ENCODE measurements around the gene HOXC5.
"Not testable (repeated sequence)": the region's sequence is repeated elsewhere in the genome, so short reads cannot be mapped to it uniquely, and the experiment has no call there.

The HOXC5 gene

DNA sequence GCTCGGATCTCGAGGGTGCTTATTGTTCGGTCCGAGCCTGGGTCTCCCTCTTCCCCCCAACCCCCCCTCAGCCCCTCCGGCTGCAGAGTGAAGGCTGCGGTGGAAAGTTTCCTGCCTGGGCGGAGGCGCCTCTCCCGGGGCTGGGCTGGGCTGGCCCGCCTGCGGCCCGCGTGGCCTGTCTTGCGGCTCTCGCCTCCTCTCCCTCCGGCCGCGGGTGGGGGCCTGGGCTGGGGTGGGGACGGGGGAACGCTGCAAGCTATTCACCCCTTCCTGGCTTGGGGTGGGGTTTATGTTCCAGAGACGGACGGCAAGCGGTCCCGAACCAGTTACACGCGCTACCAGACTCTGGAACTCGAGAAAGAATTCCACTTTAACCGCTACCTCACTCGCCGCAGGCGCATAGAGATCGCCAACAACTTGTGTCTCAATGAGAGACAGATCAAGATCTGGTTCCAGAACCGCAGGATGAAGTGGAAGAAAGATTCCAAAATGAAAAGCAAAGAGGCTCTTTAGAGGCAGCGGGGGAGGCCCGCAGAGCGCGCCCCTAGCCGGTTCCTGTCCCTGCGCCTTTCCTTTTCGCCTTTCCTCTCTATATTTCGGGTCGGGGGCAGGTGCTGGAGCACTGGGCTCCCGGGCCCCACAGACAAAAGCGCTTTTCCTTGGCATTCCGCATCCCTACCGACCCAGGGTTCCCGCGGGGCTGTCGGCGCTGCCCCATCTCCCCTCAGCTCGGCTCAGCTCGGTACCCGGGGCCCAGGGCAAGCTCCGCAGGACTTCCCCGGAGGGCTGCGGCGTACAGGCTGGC is 1.3 kb downstream of the HOXC5 start:
- no peak for DNase-seq (ENCODE audit: low spot score)

DNA sequence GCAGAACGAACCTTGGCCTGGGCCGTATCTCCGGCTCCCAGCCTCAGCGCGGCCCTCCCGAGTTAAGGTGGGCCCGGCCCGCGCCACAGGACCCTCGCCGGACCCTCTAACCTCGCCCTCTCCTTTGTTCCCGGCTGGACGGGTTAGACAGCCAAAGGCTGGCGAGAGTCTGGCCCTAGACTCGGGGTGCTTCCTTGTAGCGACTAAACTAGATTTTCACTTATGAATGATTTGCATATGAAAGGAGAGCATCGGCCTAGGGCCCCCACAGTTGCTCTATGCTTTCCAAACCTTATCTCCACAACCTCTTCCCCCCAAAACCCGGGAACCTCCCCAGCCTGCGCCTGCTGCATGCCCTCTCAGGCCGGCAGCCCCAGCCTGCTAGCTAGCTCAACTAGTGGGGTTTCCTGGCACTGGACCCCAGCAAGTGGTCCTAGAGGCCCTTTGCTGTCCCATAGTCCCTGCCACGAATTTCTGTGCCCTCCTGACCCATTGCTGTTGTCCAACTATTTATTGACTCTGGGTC is 2.0 kb downstream of the HOXC5 start:
- DNase-seq (ENCODE audit: low spot score), result no peak

DNA sequence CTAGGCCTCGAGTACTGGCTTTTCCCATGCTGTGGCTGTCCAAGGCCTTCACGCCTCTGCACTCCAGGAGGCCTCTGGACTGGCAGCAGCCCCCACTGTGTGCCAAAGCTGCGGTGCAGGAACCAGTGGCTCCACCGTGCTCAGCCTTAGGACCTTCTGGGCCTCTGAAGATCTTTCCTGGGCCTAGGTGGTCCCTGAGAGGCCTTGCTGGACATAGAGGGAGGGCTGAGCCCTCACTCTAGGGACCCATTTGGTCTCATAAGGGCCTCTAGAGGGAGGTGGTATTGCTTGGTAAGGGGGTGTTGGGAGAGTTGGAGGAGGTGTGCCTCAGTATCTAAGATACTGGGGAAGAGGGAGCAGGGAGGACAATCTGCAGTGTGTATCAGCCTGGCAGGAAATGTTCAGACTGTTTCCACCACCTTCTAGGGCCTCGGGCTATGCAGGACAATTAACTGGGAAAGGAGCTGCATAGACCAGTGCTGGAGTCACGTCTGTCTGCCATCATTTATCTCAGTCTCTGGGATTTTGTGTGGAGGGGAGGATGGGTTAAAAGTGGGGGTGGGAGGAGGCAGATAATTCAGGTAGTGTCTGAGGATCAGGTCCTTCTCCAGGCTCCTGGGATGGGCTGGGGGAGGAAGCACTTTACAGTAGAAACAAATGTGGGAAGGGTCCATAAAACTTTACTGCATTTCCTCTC is 2.9 kb downstream of the HOXC5 start:
- no peak for DNase-seq (ENCODE audit: low spot score)

DNA sequence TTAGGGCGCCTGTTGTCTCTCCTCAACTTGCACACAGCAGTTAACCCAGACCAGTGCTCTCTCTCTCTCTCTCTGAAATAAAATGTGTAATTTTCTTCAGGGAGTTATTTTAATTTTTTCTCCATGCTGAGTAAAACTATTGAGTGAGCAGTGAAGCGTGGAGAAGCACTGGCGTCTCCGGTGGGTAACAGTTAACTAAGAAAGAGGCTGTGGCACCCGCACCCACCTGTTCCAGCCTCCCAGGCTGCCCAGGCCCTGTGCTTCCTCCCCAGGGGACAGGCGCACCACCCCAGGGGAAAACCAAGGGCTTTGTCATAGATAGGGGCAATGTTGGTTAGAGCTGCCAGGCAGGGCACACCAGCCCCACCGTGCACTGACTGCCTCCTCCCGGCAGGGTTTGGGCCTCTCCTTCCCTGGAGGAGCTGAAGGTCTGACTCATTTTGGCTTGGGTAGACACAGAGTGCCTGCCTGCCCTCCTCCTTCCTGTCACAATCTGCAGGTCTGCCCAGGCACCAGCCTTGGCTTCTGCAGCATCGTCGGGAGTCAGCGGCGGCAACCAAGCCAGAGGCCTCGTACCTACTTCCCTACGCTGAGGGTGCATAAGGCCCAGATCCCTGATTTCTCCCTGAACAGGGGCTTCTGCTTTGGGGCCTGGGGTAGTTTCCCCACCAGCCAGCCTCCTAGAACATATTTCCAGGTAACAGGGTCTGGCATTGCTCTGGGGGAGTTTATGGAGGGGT is 3.9 kb downstream of the HOXC5 start:
- no peak for DNase-seq (ENCODE audit: low spot score)

DNA sequence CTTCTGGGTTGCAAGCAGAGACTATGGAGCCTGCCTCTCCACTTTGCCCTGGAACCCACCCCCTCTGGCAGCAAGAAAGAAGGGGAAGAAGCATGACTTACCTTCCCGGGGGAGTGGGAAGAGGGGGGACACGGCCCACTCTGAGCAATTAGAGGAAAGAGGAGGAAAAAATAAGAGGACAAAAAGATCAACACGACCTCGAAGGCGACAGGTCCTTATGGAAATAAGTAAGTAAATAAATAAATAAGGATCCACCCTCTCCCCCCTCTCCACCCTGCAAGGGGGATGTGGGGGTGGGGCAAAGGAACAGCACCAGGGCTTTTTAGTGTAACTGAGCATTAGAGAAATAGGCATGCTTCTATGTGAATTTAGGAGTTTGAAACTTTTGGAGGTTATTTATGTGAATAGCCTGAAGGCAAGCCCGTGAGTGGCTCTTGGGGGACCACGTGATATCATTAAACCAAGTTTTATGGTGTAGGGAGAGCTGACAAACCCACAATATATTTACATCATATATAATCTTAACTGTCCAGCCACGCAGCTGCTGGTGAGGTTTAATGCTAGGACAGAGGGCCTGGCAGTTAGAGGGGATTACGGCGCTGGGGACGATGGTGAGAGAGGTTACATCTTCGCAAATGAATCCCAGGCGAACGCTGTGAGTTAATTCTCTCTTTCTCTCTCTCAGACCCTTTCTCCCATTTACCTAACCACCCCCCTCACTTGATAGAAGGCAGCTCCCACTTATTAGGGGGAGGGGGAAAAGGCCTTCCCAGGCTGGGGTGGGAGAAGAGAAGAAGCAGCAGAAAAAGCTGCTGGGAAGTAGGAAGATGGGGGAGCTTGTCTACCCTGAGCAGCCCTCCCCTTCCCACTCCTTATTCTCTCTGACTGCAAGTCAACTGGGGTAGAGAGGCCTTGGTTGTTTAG is 4.8 kb downstream of the HOXC5 start:
- no peak for DNase-seq (ENCODE audit: low spot score)

DNA sequence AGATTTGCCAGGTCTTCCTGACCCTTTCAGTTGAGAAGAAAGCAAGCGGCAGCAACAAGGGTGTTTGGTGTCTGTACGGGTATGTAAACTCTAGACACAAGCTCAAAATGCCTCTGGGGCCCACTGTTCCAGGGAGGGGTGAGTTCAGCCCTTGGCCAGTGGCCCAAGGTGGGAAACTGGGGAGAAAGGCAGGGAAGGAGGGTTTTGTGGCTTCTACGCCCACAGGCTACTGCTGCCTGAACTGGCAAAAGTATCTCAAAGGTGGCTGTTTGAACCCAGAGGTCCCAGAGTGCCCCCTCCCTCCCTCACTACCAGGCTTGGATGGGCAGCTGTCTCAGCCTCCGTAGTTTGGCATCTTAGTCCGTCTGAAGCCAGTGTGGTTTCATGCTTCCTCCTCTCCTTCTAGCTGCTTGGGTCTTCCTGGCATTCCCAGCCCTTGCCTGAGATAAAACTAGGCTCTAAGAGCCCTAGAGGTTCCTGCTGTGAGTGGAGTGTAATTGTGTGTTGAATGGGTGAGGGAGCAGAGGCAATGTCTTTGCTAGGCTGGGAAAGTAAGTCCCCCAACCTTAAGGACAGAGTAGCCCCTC is 5.5 kb downstream of the HOXC5 start:
- DNase-seq (ENCODE audit: low spot score), result no peak

DNA sequence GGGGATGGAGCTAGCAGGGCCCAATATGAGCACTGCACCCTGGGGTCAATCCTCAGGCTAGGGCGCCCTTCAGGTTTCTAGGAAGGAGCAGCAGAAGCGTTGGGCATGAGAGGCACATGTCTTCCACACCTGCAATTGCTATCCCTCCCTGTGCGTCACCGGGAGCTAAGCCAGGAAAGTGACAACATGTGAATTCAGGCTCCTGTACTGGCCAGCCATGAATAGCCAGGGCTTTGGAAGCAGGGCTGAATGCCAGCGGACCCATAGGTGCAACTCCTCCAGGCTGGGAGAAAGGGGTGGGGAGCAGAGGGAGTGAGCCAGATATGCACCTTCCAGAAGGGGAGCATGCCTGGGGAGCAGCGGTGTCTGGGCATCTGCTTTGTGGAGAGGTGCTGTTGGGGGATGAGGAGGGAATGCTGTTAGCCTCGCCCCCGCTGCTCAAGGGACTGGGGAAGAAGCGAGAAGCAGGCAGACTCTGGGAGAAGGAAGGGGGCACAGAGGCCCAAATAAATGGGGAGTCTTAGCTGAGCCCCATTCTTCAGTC is 6.1 kb downstream of the HOXC5 start:
- no peak for DNase-seq (ENCODE audit: low spot score)

DNA sequence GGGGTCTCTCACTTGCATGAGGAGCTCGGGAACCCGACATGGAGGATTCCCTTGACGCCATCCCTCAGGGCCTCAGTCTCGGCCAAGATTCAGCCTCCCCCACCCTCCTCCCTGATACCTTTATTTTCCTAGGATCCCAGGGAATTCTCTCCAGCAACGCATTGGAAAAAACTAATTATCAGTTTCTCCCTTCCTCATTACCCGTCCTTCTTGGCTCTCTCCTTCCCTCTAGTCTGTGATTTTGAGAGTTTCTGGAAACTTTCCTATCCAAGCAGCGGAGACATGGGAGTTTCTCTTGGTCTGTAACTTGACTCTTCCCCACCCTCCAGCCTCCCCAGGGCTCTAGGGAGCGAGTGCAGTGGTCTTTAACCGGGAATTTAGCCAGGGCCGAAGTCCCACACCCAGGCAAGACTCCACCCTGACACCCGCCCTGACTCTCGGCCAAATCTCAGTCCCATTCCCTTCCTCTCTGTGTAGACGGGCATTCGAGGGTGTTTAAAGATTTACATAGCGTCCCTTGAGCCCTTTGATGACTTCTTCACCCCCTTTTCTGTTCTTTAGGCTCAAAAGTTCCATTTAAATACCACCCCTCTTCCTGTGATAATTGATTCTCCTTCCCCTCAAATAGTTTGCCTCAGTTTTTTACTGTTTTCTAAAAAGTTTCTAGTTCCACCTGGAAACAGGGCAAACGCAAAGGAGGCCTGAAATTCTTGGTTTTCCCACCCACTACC is 6.7 kb downstream of the HOXC5 start:
- no peak for DNase-seq (ENCODE audit: low spot score)

DNA sequence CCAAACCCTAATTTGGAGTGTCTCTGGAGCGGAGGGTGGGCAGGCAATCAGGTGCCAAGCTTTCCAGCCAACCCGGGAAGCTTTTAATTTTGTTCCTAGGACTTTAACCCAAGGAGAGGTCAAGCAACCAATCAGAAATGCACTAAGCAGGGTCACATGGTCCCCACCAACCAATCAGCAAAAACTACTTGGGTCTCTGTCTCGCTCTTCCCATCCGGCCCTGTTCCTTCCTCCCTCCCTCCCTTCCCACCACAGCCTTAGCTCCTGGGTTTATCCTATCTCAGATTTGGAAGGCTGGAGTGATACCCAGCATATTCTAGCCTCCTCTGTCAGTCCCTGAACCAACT is 7.3 kb downstream of the HOXC5 start:
- DNase-seq (ENCODE audit: low spot score), result no peak

DNA sequence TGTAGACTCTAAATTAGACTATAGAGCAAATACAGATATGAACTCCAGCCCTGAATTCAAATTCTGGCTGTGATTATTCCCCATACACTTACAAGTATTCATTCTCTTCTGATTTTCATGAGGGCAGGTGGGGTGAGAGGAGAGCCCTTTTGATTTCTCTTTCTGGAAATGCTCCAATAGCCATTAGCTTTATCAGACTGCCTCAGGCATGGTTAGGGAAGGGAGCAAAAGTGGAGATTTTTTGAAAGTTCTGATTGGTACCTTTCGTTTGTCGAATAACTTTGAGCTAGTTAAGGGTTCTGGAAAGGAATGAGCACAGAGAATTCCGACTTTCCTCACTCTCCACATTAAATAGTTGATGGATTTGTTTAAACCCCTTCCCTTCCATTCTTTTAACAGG is 7.8 kb downstream of the HOXC5 start:
- no peak for DNase-seq (ENCODE audit: low spot score)

DNA sequence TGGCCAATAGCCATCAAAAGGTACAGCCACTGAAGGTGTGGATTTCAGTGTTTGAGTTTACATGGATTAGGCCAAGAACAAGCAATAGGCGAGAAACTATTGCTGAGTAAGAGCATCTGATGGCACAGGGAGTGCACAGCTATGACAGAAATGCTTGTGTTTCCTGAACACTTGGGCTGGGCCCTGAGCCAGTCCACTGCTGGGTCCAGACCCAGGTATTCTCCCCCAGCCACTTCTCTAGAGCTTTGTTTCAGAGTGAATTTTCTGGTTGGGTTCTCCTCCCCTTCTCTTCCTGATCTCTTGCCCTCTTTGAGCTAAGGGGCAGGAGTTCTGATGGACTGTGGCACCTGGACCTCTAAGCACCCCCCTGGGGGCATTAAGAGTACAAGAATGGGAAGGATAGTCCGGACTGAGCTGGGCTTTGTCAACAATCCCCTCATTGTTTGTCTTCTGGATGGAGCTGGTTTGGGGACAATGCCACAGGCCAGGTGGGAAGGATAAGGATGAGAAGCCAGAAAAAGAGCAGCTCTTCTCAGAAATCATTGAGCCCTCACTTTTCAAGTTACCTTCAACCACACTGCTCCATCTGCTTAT is 8.3 kb downstream of the HOXC5 start:
- DNase-seq (ENCODE audit: low spot score), result no peak

DNA sequence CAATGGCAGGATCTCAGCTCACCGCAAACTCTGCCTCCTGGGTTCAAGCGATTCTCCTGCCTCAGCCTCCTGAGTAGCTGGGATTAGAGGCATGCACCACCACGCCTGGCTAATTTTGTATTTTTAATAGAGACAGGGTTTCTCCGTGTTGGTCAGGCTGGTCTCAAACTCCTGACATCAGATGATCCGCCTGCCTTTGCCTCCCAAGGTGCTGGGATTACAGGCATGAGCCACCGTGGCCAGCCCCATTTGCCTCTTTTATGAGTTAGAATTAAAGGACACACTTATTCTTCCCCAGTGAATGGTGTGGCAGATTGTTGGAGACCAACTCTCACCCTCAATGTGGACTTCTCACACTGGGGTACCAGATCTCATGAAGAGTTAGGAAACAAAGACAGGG is 9.2 kb downstream of the HOXC5 start:
- DNase-seq (ENCODE audit: low spot score), result not testable (repeated sequence)

DNA sequence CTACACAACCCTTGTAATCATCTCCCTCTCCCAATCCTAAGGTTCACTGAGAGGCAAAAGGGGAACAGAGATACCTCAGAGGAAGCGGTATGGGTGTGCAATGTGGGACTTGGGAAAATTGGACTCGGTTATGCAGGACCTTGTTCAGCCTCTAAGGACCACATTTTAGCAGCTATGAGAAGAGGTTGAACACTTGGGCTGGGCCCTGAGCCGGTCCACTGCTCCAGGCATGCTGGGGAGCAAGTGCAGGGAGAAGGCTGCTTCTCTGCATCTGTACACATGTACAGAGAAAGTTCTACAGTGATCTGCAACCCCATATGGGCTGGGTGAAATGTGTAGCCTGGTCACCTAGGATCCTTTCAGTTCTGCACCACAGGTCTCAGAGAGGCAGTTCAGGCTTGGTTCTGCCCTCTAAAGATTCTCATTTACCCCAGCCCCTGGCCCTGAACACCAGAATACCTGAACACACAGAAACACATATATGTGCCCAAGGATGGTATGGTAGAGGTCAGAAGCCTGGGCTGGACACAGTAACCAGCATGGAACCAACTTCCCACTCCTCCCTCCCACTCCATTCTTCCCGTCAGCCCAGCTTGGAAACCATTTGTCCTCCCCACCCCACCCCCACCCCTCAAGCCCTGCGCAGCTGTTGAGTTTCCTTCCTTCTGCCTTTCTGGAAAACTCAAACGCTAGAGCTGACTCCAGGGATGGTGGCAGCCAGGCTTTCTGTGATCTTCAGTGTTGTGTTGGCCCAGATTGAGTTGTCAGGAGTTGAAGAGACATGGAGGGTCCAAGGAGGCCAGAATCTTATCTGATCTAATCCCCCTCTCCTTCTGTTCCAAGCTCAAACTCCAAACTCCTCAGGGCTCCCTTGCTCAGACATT is 10.4 kb downstream of the HOXC5 start:
- DNase-seq (ENCODE audit: low spot score), result no peak

DNA sequence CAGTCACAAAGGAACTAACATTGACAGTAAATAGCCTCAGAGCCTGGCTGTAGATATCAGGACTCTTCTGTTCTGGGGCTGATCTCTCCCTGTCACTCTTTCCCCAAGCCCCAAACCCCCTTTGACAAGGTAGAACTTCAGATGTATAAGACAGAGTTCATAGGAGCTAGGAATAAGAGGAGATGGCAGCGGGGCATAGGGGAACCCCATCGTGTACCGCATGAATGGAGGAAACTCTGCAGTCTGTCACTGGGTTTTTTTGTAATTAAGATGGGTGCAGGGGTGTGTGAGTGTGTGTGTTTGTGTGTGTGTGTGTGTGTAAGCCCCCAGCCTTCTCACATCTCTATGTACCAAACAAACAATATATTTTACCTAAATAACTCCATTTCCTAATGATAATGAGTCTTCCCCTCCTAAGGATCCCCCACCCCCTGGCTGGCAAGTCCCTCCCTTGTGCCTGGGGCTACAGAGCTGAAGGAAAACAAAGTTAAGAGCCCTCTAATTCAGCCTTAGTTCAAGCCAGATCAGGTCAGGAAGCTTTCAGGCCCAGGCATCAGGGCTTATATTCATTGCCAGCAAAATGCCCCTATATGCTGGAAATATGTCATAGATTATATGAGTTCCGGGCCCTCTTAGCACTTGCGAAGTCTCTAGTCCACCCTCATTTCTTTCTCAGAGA is 11.7 kb downstream of the HOXC5 start:
- no peak for DNase-seq (ENCODE audit: low spot score)

DNA sequence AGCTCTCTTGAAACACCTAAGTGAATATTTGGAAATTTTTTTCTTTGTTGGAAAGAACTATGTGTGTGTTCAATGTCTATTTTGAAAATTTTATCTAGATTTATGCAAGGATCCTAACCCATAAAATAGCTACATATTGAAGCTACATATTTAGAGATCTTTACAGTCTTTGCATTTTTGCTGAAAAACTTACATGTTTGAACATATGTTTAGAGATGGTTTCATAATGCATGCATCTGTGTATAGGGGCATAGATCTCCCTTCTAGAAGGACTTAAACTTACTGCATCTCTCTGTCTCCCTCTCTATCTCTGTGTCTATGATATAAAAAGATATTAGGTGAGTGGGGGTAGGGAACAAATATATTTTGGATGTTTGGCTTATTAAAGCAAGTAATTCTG is 12.6 kb downstream of the HOXC5 start:
- DNase-seq (ENCODE audit: low spot score), result no peak

DNA sequence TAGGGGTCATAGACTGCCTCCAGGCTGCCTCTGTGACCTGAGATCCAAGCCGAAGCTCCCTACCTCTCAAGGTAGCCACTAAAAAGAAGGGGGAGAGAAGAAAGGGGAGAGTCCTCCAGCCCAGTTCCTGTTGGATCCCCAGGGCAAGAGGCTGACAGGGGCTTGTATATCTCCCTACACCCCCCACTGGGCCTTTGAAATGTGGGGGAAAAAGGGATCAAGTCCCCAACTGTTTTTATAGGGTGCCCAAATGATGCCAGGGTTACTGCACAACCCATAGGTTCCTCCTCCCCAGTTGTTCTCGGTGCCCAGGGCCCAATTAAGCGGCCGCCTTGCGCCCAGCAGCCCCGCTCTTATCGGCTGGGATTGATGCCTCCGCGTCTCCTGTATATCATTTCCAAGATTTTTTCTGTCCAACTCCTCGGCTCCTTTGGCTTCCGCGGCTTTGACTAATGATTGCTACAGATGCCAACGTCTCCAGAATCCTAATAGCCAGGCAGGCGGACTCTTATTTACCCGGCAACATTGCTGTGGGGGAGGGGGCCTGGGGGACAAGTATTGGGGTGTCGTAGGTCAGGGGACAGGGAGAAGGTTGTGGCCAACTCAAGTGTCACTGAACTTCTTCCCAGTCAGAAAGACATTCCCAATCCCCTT is 13.1 kb downstream of the HOXC5 start:
- DNase-seq (ENCODE audit: low spot score), result no peak

DNA sequence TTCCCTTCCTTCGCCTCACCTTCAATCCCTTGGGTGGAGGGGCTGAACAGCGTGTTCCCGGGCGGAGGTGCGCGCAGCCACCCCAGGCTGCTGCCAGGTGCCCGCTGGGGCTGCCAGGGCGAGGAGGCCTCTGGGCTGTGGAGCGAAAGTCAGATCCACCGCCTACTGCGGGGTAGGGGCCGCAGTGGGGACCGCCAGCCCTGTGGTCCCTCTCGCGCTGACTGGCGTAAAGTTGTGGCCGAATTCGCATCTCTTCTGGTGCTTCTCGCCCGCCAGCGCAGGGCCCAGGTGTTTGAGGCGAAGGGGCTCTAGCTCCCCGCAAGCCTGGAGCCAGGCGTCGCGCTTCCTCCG is 13.9 kb downstream of the HOXC5 start:
- DNase-seq (ENCODE audit: low spot score), result no peak
